Stimulated activated effector memory CD8-positive, alpha-beta T cell treated with anti-CD3 and anti-CD28 coated beads, Interleukin-12 subunit alpha, Interleukin-12 subunit beta, amount 100 ng/mL, for 72 hours (primary cell): Measurements from ENCODE around the gene MAPK12.

Source experiments
- ATAC-seq: fragments of 150-1000 bp; cut with Tn5 transposase; 2 replicates; pipeline ENCODE4 v1.10.0; 2021
- DNase-seq, 2 donors: peaks; one replicate each; pipeline ENCODE4 v3.0.0; 2021 to 2022; ENCODE audit warnings: low spot score in 2 of 2
- H3K27ac Mint-ChIP-seq: one replicate; pipeline ENCODE4 v1.8.0; 2022; ENCODE audit warnings: mild to moderate bottlenecking, mixed read lengths
- H3K36me3 Mint-ChIP-seq: one replicate; pipeline ENCODE4 v1.8.0; 2022; ENCODE audit warnings: mild to moderate bottlenecking, mixed read lengths
- H3K4me1 Mint-ChIP-seq: one replicate; pipeline ENCODE4 v1.8.0; 2022; ENCODE audit warnings: mixed read lengths
- H3K4me3 Mint-ChIP-seq: one replicate; pipeline ENCODE4 v1.8.0; 2022; ENCODE audit warnings: mild to moderate bottlenecking, mixed read lengths
- H3K9me3 Mint-ChIP-seq: one replicate; pipeline ENCODE4 v1.8.0; 2022; ENCODE audit warnings: mixed read lengths

The MAPK12 gene

DNA sequence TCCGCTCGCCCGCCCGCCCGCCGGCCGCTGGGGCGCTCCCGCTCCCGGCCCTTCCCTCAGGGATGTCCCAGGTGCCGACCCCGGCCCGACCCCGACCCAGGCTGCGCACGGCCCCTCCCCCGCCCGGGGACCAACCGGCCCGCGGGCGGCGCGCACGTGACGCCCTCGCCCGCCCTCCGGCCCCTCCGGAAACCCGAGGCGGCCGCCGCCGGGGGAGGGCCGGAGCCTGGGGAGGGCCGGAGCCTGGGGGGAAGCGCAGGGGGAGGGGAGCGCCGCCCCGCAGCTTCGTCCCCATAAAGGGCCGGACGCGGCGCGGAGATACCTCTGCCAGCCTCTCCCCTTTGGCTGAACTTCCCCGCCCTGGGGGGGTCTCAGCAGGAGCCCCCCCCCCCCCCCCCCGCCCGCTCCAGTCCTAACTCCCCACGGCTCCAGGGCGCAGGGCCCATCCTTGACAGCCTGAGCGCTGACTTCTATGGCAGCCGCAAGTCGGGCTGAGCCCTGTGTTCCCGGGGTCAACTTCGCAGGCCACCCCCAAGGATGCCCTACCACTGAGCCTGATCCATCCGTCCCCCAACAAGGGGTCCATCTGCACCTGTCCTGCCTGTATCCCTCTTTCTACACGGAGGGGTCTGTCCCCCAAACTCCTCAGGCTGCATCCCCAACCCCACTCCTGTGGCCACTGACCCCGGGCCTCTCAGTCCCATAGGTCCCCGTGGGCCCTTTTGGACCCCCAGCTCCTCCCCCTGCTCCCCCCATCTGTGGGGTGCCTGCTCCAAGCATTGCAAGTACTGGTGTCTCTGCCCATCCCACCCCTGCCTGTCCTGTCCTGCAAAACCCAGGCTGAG, at the start of gene MAPK12:
MAPK12 (minus strand) TSS at position 69 of the 845 bp plus-strand sequence. CDS start 174 bp downstream, outside the sequence.
- H3K36me3 Mint-ChIP-seq = peaks cover 7% of the 10 kb centered on the region
- no peak within 1 kb of the TSS for H3K27ac Mint-ChIP-seq
- H3K4me3 Mint-ChIP-seq = peak within 1 kb of the TSS; percentile 72
- H3K4me1 Mint-ChIP-seq = peaks cover 13% of the 10 kb centered on the region
- no peak for DNase-seq
- no peaks in the 10 kb centered on the region for H3K9me3 Mint-ChIP-seq
- no peak for ATAC-seq

DNA sequence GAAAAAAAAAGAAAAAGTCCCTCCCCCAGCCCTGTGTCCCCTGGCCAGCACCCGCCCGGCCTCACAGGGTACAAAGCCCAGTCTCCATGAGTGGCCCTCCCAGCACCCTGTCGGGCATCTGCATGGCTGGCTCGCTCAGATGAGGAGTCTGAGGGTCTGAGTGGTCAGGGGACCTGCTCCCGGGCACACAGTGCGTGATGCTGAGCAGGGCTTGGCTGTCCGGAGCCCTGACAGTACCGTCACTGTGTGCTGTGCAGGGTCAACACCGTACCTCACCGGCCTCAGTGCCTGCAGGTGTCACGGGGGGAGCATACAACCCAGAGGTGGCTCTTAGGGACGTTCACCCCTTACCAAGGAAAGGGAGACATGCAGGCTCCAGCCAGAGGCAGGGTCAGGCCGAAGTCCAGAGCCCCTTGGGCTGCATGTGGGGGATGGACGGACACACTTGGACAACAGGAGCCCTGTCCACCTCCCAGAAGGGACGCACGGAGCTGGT, 49.5 kb upstream of the MAPK12 start:
- DNase-seq (no peak), ATAC-seq (no peak)
- no peaks in the 10 kb centered on the region for H3K9me3 Mint-ChIP-seq
- peaks cover 31% of the 10 kb centered on the region for H3K4me1 Mint-ChIP-seq
- H3K4me3 Mint-ChIP-seq = no peak overlapping the region
- H3K36me3 Mint-ChIP-seq = no peaks in the 10 kb centered on the region
- H3K27ac Mint-ChIP-seq = no peak overlapping the region

DNA sequence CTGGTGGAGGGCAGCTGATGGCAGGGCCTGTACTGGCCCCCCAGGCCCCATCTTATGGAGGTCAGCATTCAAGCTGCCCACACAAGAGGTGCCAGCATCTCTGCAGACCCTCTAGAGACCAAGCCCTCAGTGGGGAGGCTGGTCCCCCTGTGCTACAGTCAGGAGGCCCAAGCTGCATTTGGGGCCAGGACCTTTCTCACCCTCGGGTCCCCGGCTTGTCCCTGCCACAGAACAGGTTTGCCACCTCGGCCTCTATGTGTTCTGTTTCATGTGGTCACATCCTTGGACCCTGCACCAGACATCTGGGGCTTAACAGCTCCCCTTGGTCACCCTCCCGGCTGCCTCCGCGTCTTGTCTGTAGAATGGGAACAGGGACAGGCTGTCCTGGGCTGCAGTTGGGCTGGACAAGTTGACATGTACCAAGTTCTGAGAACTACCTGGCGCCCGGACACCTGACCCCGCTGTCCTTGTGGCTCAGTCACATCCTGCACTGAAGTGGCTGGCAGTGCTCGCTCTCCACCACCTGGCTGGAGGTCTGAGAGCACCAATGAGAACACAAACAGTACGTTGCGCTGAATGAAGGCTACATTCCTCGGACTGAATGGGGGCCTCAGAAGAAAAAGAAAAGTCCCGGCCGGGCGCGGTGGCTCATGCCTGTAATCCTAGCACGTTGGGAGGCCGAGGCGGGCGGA, 48.7 kb upstream of the MAPK12 start:
- H3K27ac Mint-ChIP-seq = no peak overlapping the region
- ATAC-seq (no peak), DNase-seq (no peak)
- no peaks in the 10 kb centered on the region for H3K9me3 Mint-ChIP-seq
- H3K4me3 Mint-ChIP-seq = no peak overlapping the region
- H3K4me1 Mint-ChIP-seq = peaks cover 29% of the 10 kb centered on the region
- no peaks in the 10 kb centered on the region for H3K36me3 Mint-ChIP-seq

DNA sequence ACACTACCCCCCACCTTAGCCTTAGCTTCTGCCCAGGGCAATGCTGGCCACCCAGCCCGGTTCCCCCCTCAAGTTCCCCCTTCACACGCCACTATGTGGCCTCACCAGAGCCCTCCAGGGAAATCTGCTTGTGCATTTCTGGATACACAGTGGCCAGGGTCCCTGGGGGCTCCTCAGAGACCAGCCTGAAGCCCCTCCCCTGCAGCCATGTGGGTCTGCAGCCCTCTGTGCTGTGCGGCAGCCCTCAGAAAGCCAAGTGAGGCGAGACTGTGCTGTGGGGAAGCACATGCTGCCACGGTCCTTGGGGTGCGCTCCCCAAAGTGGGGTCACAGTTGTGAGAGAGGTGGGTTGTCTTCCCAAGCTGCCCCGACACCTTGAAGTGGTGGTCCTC, 48.1 kb upstream of the MAPK12 start:
- H3K4me3 Mint-ChIP-seq = no peak overlapping the region
- peaks cover 23% of the 10 kb centered on the region for H3K4me1 Mint-ChIP-seq
- H3K27ac Mint-ChIP-seq = no peak overlapping the region
- DNase-seq = no peak
- H3K9me3 Mint-ChIP-seq = no peaks in the 10 kb centered on the region
- no peaks in the 10 kb centered on the region for H3K36me3 Mint-ChIP-seq
- no peak for ATAC-seq

DNA sequence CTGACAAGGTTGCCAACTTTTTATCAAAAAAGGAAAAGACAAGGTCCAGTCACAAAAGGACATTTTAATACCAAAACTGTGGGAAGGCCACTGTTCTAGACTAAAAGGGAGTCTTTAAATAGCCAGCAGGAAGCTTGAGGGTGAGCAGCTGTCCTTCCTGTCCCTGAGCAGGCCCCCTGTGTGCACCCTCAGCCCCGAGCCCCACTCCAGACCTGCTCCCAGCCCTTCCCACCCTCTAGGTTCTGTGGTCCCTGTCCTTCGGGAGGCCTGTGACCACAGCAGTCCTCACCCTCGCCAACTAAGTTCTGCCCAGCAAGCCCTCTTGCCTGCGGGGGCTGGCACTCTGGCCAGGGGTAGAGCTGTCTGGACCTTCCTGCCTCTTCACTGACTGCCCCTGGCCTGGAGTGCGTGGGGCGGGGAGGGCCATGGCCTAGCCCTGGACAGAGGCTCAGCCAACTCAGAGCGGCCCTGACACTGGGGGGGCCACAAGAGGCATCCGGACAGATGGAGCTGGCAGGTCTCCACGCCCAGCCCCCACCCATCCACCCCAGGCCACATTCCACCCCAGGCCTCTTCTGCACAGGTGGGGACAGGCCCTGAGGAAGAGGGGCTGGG, 47.6 kb upstream of the MAPK12 start:
- DNase-seq = no peak
- no peak for ATAC-seq
- no peaks in the 10 kb centered on the region for H3K9me3 Mint-ChIP-seq
- H3K27ac Mint-ChIP-seq = peak overlapping the region; percentile 64
- H3K4me1 Mint-ChIP-seq = peaks cover 23% of the 10 kb centered on the region
- peak overlapping the region; percentile 72 for H3K4me3 Mint-ChIP-seq
- H3K36me3 Mint-ChIP-seq = no peaks in the 10 kb centered on the region

DNA sequence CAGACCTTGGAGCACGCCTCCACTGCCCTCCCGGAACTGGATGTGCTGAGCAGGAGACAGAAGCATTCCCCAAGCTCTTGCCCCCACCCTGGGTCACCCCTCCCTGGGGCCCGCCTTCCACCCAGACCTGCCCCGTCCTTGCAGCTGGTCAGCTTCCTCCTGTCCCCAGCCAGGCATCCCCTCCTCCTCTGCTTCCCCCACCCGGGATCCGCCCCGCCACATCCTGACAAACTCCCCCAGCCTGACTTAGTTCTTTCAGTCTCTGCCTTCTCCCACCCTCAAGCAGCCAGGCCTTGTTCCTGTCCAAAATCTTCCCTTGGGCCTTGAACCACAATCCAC, 47.1 kb upstream of the MAPK12 start:
- H3K27ac Mint-ChIP-seq = peak overlapping the region; percentile 64
- H3K4me1 Mint-ChIP-seq = peaks cover 18% of the 10 kb centered on the region
- peak overlapping the region; percentile 72 for H3K4me3 Mint-ChIP-seq
- no peaks in the 10 kb centered on the region for H3K9me3 Mint-ChIP-seq
- no peaks in the 10 kb centered on the region for H3K36me3 Mint-ChIP-seq
- DNase-seq (no peak), ATAC-seq (no peak)

DNA sequence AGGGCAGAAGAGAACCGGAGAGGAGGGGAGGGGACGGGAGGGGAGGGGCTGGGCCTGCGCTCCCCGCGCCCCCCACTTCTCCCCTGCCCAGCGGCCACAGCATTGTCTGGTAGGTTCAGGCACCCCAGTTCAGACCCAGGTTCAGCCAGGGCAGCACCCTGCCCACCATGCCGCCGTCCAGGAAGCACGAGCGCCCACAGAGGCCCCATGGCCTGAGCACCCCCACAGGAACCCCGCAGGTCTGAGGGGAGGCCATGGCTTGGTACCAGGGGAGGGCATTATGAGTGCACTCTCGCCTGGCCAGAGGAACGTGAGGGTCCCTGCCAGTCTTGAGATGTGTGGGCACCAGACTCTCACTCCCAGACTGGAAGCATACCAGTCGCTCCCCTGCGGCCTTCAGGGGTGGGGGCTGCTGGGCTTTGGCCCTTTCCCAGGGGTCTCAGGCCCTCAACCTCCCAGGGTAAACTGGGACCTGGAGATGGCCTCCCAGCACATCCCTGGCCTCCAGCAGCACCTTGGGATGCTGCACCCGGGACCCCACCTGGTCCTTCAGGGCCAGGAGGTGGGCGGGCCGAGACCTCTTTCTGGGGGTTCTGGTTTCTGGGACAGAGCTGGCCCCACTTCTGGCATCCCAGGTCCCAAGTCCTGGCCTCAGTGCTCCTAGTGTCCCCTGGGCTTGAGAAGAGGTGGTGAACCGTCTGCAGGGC, 46.6 kb upstream of the MAPK12 start:
- no peak for DNase-seq
- Mint-ChIP-seq H3K36me3 (no peaks in the 10 kb centered on the region), H3K27ac (no peak overlapping the region)

DNA sequence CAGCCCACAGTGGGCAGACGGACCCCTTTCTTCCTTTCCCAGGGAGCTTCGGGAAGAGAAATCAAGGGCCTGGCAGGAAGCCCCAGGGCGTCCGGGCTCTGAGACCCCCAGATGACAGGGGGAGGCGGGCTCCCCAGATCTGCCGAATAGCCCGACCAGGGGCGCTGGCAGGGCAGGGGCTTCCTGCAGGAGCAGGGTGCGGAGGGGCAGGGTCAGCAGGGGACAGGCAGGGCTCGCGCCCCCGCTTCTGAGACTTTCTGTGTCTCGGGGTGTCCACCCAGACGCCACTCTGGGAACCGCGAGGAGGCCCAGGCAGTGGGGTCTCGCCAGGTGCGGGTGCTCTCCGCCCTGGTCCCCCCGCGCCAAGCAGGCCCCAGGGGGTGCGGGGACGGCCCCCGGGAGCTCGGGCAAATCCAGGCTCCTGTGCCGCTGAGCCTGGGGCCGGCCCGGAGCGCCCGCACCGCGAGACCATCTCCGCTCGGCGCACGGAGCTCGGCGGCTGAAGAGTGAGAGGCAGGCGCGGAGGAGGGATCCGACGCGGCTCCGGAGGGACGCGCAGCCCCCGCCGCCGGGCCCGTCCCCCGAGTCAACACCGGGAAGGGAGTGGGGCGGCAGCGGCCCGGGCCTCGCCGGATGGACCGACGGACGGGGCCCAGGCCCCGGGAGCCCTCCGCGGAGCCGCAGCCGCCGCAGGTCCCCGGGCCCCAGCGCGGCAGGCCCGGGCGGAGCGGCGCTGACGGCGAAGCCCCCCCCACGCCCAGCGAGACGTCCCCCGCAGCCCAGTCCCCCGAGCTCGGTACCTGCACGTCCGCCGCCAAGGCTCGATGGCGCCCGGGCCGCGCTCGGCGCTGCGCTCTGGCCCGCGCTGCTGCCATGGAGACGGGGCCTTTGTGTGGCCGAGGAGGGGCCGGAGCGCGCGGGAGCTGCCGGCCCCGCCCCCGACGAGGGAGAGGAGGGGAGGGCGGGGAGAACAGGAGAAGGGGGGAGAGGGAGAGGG, 45.6 kb upstream of the MAPK12 start, which contains the start of gene PLXNB2:
PLXNB2 (minus strand) TSS at position 894 of the 997 bp plus-strand sequence. CDS start 17,062 bp downstream, outside the sequence.
- DNase-seq (peak in 1 of 2 donors; percentile 60), ATAC-seq (peak; percentile 58)
- Mint-ChIP-seq H3K27ac (peak within 1 kb of the TSS; percentile 64), H3K4me3 (peak within 1 kb of the TSS; percentile 72), H3K9me3 (no peaks in the 10 kb centered on the region), H3K36me3 (no peaks in the 10 kb centered on the region), H3K4me1 (peaks cover 17% of the 10 kb centered on the region)

More for the DNA sequence above, 46.6 kb upstream of the MAPK12 start:
- Mint-ChIP-seq H3K4me3 (peak overlapping the region; percentile 72), H3K9me3 (no peaks in the 10 kb centered on the region), H3K4me1 (peaks cover 17% of the 10 kb centered on the region)
- ATAC-seq = no peak

DNA sequence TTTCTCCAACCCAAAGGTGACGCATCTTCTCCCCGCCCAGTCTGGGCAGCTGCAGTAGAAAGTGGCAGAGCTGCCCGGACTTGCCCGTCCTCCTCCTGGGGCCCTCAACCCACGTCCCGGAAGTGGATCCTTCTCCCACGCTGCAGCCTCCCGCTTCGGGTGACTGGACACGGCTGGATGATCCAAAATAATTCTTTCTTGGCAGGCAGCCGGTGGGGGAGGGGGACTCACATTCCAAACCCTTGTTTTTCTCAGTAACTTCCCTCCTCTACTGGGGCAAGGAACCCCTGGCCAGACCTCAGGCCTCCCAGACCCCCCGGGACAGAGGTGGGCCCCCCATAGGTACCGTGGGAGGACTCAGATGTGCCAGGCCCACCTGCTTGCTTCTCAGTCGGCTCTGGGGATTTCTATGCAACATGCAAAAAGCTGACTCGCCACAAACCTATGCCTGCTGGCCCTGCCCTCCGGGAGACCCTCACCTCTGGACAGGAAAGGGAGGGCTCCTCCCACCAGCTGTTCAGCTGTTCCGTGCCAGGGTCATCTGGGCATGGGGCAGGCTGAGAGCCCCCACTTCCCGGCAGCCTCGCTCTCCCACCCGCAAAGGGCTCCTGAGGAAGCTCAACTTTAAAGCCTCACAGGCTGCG, 44.6 kb upstream of the MAPK12 start:
- ATAC-seq = peak; percentile 41
- H3K27ac Mint-ChIP-seq = no peak overlapping the region
- peak overlapping the region; percentile 72 for H3K4me3 Mint-ChIP-seq
- H3K9me3 Mint-ChIP-seq = no peaks in the 10 kb centered on the region
- no peaks in the 10 kb centered on the region for H3K36me3 Mint-ChIP-seq
- no peak for DNase-seq
- H3K4me1 Mint-ChIP-seq = peaks cover 17% of the 10 kb centered on the region

DNA sequence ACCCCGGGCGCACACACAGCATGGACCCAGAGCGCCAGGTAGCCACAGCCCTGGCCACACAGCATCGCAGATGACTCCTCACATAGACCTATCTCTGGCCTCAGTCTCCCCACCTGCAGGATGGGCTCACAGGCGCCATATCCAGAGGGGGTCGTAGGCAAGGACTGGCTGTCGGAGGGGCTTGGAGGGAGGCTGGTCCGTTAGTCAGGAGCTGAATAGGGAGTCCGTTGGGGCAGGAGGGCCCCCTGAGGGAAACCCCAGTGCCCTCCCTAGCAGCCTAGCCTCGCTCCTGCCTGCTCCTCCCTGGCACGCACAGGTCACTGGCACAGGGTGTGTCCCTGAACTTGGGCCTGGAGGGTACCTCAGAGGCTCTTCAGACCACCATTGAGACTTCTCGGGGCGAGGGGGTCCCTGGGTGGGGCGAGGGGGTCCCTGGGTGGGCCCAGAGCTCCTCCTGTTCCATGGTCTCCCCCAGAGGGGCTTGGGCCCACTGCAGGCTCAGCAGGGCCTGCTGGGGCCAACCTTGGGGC, 44.0 kb upstream of the MAPK12 start:
- Mint-ChIP-seq H3K4me1 (peaks cover 17% of the 10 kb centered on the region), H3K36me3 (no peaks in the 10 kb centered on the region), H3K27ac (no peak overlapping the region), H3K4me3 (peak overlapping the region; percentile 72), H3K9me3 (no peaks in the 10 kb centered on the region)
- ATAC-seq = no peak
- DNase-seq = no peak

DNA sequence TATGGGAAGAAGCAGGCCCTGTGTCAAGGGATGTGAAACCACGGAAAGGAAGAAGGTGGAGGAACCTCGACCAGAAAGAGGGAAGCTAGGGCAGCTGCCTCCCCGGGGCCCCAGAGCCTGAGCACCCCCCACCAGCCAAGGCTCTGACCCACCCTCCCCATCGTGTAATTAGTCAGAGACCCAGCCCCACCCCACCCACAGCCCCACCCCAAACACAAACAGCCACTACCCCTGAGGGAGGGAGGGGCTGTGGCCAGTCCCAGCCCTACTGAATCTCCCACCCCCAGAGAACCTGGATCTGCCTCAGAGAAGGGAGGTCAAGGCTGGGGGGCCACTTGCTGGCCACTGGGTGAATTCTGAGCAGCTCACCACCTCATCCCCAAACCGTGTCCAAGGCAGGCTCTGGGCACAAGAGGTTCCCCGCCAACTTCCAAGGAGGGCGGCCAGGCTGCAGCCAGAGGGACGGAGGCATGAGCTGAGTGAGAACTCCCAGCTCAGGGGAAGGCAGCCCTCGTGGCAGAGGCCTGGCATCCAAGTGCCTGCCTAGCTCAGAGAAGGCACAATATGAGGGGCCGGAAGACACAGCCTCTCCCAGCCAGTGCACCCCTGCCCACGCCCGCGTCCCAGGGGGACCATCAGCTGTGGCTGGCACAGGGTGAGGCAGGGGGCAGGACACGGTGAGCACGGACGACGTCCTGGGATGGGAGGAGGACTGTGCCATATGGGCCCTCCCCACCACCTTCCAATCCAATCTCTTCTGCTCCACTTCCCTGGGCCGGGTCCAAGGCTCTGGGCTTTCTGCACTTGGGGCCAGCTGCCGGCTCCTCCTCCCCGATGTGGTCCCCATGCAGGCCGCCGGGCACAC, 43.3 kb upstream of the MAPK12 start:
- Mint-ChIP-seq H3K4me1 (peaks cover 17% of the 10 kb centered on the region), H3K27ac (no peak overlapping the region), H3K9me3 (no peaks in the 10 kb centered on the region), H3K4me3 (no peak overlapping the region), H3K36me3 (no peaks in the 10 kb centered on the region)
- no peak for DNase-seq
- ATAC-seq = no peak

DNA sequence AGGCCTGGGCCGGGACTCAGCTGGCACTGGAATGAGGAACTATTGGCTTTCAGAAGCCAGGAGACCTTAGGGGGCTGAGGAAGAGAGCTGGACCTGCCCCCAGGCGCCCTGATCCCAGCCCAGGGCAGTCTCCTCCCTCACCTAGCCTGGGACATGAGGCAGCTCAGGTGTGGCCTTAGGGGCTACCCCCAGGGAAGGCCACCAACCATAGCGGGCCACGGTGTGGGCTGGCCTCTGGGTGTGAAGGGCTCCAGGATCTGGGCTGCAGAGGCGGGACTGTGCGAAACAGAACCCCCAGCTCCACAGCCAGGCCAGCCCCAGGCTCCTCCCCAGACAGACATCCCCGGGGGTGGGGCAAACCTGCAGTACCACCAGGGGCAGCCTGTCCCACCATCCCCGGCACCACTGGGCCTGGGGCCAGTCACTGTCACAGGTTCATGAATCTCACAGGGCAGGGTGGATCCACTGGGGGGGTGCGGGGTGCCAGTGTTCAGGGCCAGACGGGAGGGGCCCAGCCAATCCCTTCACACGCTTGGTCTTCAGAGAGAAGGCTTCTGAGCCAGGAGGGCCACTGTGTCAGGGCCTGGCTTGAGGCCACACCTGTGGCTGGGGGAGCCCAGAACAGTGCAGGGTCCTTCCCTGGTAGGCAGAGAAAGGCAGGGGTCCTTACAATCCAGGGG, 42.5 kb upstream of the MAPK12 start:
- ATAC-seq = no peak

More for the DNA sequence above, 42.5 kb upstream of the MAPK12 start:
- Mint-ChIP-seq H3K4me3 (no peak overlapping the region), H3K4me1 (peaks cover 17% of the 10 kb centered on the region), H3K36me3 (no peaks in the 10 kb centered on the region), H3K27ac (no peak overlapping the region), H3K9me3 (no peaks in the 10 kb centered on the region)
- no peak for DNase-seq
